Activated T-helper 17 cell treated with anti-CD3 and anti-CD28 coated beads, Interleukin-2, amount 50 U/mL, for 72 hours (primary cell): ENCODE measurements around the gene MRPL28. TPM values are rescaled to one million over a fixed set of nuclear protein-coding genes. Genes with fewer than 3 reads are reported as not detected.

ENCODE experiments used
- ATAC-seq: fragments of 150-1000 bp; cut with Tn5 transposase; replicated peaks from 2 replicates; pipeline ENCODE4 v1.10.0; 2021; ENCODE audit warnings: mild to moderate bottlenecking, moderate library complexity
- H3K27ac Mint-ChIP-seq: one replicate; pipeline ENCODE4 v1.8.0; 2022; ENCODE audit warnings: mixed read lengths
- H3K27me3 Mint-ChIP-seq: one replicate; pipeline ENCODE4 v1.8.0; 2022; ENCODE audit warnings: mixed read lengths
- H3K36me3 Mint-ChIP-seq: one replicate; pipeline ENCODE4 v1.8.0; 2022; ENCODE audit warnings: low read depth, mild to moderate bottlenecking, mixed read lengths
- H3K4me1 Mint-ChIP-seq: one replicate; pipeline ENCODE4 v1.8.0; 2022; ENCODE audit warnings: mixed read lengths
- H3K4me3 Mint-ChIP-seq: one replicate; pipeline ENCODE4 v1.8.0; 2022; ENCODE audit warnings: mild to moderate bottlenecking, mixed read lengths
- H3K9me3 Mint-ChIP-seq: one replicate; pipeline ENCODE4 v1.8.0; 2022; ENCODE audit warnings: mixed read lengths
- total RNA-seq, 2 donors: library from RNA; stranded (reverse); gene quantifications; one replicate each; pipeline ENCODE4 v1.2.3, GENCODE V29; 2022

The MRPL28 gene
- total RNA-seq, 2 donors from 2014 or later: 63.4 to 86.2 TPM

- H3K4me3 Mint-ChIP-seq: no peak overlapping the region
- no peaks in the 10 kb centered on the region for H3K4me1 Mint-ChIP-seq
- ATAC-seq: no peak
- H3K9me3 Mint-ChIP-seq: no peaks in the 10 kb centered on the region
- H3K27me3 Mint-ChIP-seq: no peaks in the 10 kb centered on the region
- H3K36me3 Mint-ChIP-seq: peaks cover under 1% of the 10 kb centered on the region
- no peak overlapping the region for H3K27ac Mint-ChIP-seq
Measured at GRCh38 chr16:361341-361871, 8.9 kb downstream of the MRPL28 start.

- Mint-ChIP-seq H3K36me3 (no peaks in the 10 kb centered on the region), H3K4me3 (no peak overlapping the region), H3K27ac (no peak overlapping the region), H3K9me3 (no peaks in the 10 kb centered on the region), H3K4me1 (no peaks in the 10 kb centered on the region), H3K27me3 (no peaks in the 10 kb centered on the region)
- no peak for ATAC-seq
Measured at GRCh38 chr16:360698-361336, 9.5 kb downstream of the MRPL28 start.

- ATAC-seq: no peak
- H3K4me1 Mint-ChIP-seq: no peaks in the 10 kb centered on the region
- H3K9me3 Mint-ChIP-seq: no peaks in the 10 kb centered on the region
- H3K27me3 Mint-ChIP-seq: no peaks in the 10 kb centered on the region
- H3K4me3 Mint-ChIP-seq: no peak overlapping the region
- no peak overlapping the region for H3K27ac Mint-ChIP-seq
- no peaks in the 10 kb centered on the region for H3K36me3 Mint-ChIP-seq
Measured at GRCh38 chr16:359871-360697, 10.3 kb downstream of the MRPL28 start.

- Mint-ChIP-seq H3K27ac (no peak overlapping the region), H3K36me3 (no peaks in the 10 kb centered on the region), H3K27me3 (no peaks in the 10 kb centered on the region), H3K4me1 (peaks cover 3% of the 10 kb centered on the region), H3K4me3 (no peak overlapping the region), H3K9me3 (no peaks in the 10 kb centered on the region)
- ATAC-seq: no peak
Measured at GRCh38 chr16:359067-359763, 11.1 kb downstream of the MRPL28 start.

- Mint-ChIP-seq H3K27ac (peak overlapping the region; percentile 81), H3K4me1 (peaks cover 6% of the 10 kb centered on the region), H3K36me3 (no peaks in the 10 kb centered on the region), H3K4me3 (no peak overlapping the region), H3K27me3 (no peaks in the 10 kb centered on the region), H3K9me3 (no peaks in the 10 kb centered on the region)
- no peak for ATAC-seq
Measured at GRCh38 chr16:356741-357140, 13.6 kb downstream of the MRPL28 start.

GRCh38 chr16:354971-355461 lies 15.3 kb downstream of the MRPL28 start:
- Mint-ChIP-seq H3K4me3 (peak overlapping the region; percentile 74), H3K27ac (peak overlapping the region; percentile 81), H3K36me3 (peaks cover 10% of the 10 kb centered on the region), H3K27me3 (no peaks in the 10 kb centered on the region), H3K9me3 (no peaks in the 10 kb centered on the region), H3K4me1 (peaks cover 12% of the 10 kb centered on the region)
- ATAC-seq: no peak

- H3K27ac Mint-ChIP-seq: peak overlapping the region; percentile 38
- peaks cover 14% of the 10 kb centered on the region for H3K36me3 Mint-ChIP-seq
- no peak for ATAC-seq
- H3K9me3 Mint-ChIP-seq: no peaks in the 10 kb centered on the region
- H3K4me3 Mint-ChIP-seq: peak overlapping the region; percentile 74
- H3K27me3 Mint-ChIP-seq: no peaks in the 10 kb centered on the region
- peaks cover 12% of the 10 kb centered on the region for H3K4me1 Mint-ChIP-seq
Measured at GRCh38 chr16:354291-354881, 16.0 kb downstream of the MRPL28 start.

- H3K4me1 Mint-ChIP-seq: peaks cover 12% of the 10 kb centered on the region
- H3K27ac Mint-ChIP-seq: peak overlapping the region; percentile 38
- peak overlapping the region; percentile 74 for H3K4me3 Mint-ChIP-seq
- no peaks in the 10 kb centered on the region for H3K9me3 Mint-ChIP-seq
- peaks cover 14% of the 10 kb centered on the region for H3K36me3 Mint-ChIP-seq
- no peak for ATAC-seq
- no peaks in the 10 kb centered on the region for H3K27me3 Mint-ChIP-seq
Measured at GRCh38 chr16:353404-354290, 16.7 kb downstream of the MRPL28 start.

- no peaks in the 10 kb centered on the region for H3K27me3 Mint-ChIP-seq
Measured at GRCh38 chr16:352547-353403, 17.6 kb downstream of the MRPL28 start, which contains the start of gene AXIN1. Gene AXIN1 (minus strand): TSS chr16:352723. CDS start chr16:347025, 5,698 bp downstream.

GRCh38 chr16:351804-352520 lies 18.4 kb downstream of the MRPL28 start:
- H3K9me3 Mint-ChIP-seq: no peaks in the 10 kb centered on the region
- peak overlapping the region; percentile 67 for H3K4me3 Mint-ChIP-seq
- H3K4me1 Mint-ChIP-seq: peaks cover 24% of the 10 kb centered on the region
- peak; percentile 30 for ATAC-seq
- no peak overlapping the region for H3K27ac Mint-ChIP-seq
- peaks cover 20% of the 10 kb centered on the region for H3K36me3 Mint-ChIP-seq
- no peaks in the 10 kb centered on the region for H3K27me3 Mint-ChIP-seq

More at GRCh38 chr16:352547-353403, 17.6 kb downstream of the MRPL28 start, which contains the start of gene AXIN1:
- peaks cover 16% of the 10 kb centered on the region for H3K4me1 Mint-ChIP-seq
- peaks cover 14% of the 10 kb centered on the region for H3K36me3 Mint-ChIP-seq
- H3K9me3 Mint-ChIP-seq: no peaks in the 10 kb centered on the region
- H3K27ac Mint-ChIP-seq: no peak within 1 kb of the TSS
- peak within 1 kb of the TSS; percentile 74 for H3K4me3 Mint-ChIP-seq
- ATAC-seq: peak; percentile 83

GRCh38 chr16:350203-350602 lies 20.1 kb downstream of the MRPL28 start:
- H3K27ac Mint-ChIP-seq: no peak overlapping the region
- H3K36me3 Mint-ChIP-seq: peaks cover 38% of the 10 kb centered on the region
- H3K9me3 Mint-ChIP-seq: no peaks in the 10 kb centered on the region
- H3K4me3 Mint-ChIP-seq: peak overlapping the region; percentile 67
- ATAC-seq: no peak
- peaks cover 41% of the 10 kb centered on the region for H3K4me1 Mint-ChIP-seq
- no peaks in the 10 kb centered on the region for H3K27me3 Mint-ChIP-seq

- no peaks in the 10 kb centered on the region for H3K9me3 Mint-ChIP-seq
- peaks cover 44% of the 10 kb centered on the region for H3K4me1 Mint-ChIP-seq
- no peak overlapping the region for H3K27ac Mint-ChIP-seq
- no peaks in the 10 kb centered on the region for H3K27me3 Mint-ChIP-seq
- peak; percentile 25 for ATAC-seq
- H3K4me3 Mint-ChIP-seq: peak overlapping the region; percentile 12
- peaks cover 48% of the 10 kb centered on the region for H3K36me3 Mint-ChIP-seq
Measured at GRCh38 chr16:349211-349610, 21.1 kb downstream of the MRPL28 start.
